GM12878 (cell line): ENCODE data around the gene MXI1. TPM values are rescaled to one million over a fixed set of nuclear protein-coding genes. Genes with fewer than 3 reads are reported as not detected.
A peak's percentile ranks its signal among the peaks of the same experiment; 100 is the strongest.

Experiments
- ATAC-seq: fragments of 200-7000 bp; cut with Tn5 transposase; 3 replicates; pipeline ENCODE4 v1.9.1; 2020; ENCODE audit warnings: mild to moderate bottlenecking, moderate library complexity
- BruUV-seq: library from RNA; stranded (reverse); fragments of 400-500 nt; replicated peaks from 2 replicates; lab custom pipeline; 2021; lab: Mats Ljungman, UMichigan
- CTCF ChIA-PET: fragments of 300-600 bp; sonication (Branson Sonifier 250); formaldehyde crosslinking; extraction: SDS; loops from one replicate; lab custom pipeline; 2021; ENCODE audit warnings: inconsistent platforms; lab: Yijun Ruan, JAX
- POLR2A ChIA-PET: fragments of 350-600 bp; formaldehyde crosslinking; extraction: SDS; loops from one replicate; lab custom pipeline; 2021; ENCODE audit warnings: inconsistent platforms; lab: Charles Lee
- RAD21 ChIA-PET: fragments of 300-600 bp; sonication (Branson Sonifier 250); formaldehyde crosslinking; loops from one replicate; lab custom pipeline; 2023; ENCODE audit warnings: antibody characterized with exemption; ENCODE audit not compliant: unreplicated experiment; lab: Charles Lee
- SMC1A ChIA-PET: fragments of 300-600 bp; sonication (Branson Sonifier 250); formaldehyde crosslinking; loops from one replicate; lab custom pipeline; 2023; ENCODE audit not compliant: unreplicated experiment, uncharacterized antibody; lab: Charles Lee
- DNase-seq: peaks from one replicate; pipeline ENCODE4 v3.0.0-alpha.2; 2011; ENCODE audit warnings: low read depth, low spot score
- FAIRE-seq: peaks from 3 replicates; lab custom pipeline; 2011; peaks lifted over from hg19 to GRCh38; lab: Jason Lieb, UNC
- H2AFZ ChIP-seq: 2 replicates; pipeline ENCODE4 v1.6.0; 2011; ENCODE audit warnings: low read depth, low read length, control low read depth; ENCODE audit not compliant: control insufficient read depth
- H3K27ac ChIP-seq: 2 replicates; pipeline ENCODE4 v1.5.1; 2011; ENCODE audit warnings: control low read depth; ENCODE audit not compliant: control insufficient read depth, insufficient read depth
- H3K27me3 ChIP-seq, 2 experiments: replicated peaks in 1 of 2; 2 replicates each; pipeline versions ENCODE4 v1.6.0 to v1.6.1; 2011; ENCODE audit warnings: low read length in 1 of 2; ENCODE audit not compliant: control insufficient read depth in 2 of 2, insufficient read depth in 2 of 2
- H3K36me3 ChIP-seq, 2 experiments: 2 replicates each; pipeline ENCODE4 v1.5.1; 2011; ENCODE audit warnings: low read length in 1 of 2; ENCODE audit not compliant: control insufficient read depth in 2 of 2, insufficient read depth in 2 of 2
- H3K4me1 ChIP-seq: 2 replicates; pipeline ENCODE4 v1.6.1; 2011; ENCODE audit warnings: mild to moderate bottlenecking, low read length, moderate library complexity, mixed read lengths; ENCODE audit not compliant: control insufficient read depth, insufficient read depth
- H3K4me2 ChIP-seq: 2 replicates; pipeline ENCODE4 v1.6.0; 2011; ENCODE audit warnings: control low read depth; ENCODE audit not compliant: control insufficient read depth, insufficient read depth
- H3K4me3 ChIP-seq: fragments of 200-600 bp; sonication (generic); 2 replicates; pipeline ENCODE4 v1.5.1; 2016
- H3K79me2 ChIP-seq: 2 replicates; pipeline ENCODE4 v1.6.0; 2011; ENCODE audit warnings: low read length; ENCODE audit not compliant: control insufficient read depth, insufficient read depth
- H3K9ac ChIP-seq: 2 replicates; pipeline ENCODE4 v1.8.0; 2011; ENCODE audit warnings: low read length, control low read depth, mixed read lengths; ENCODE audit not compliant: control insufficient read depth, insufficient read depth
- H3K9me3 ChIP-seq: replicated peaks from 3 replicates; pipeline ENCODE4 v1.5.1; 2011; ENCODE audit warnings: mild to moderate bottlenecking, low read length; ENCODE audit not compliant: control insufficient read depth, insufficient read depth
- H4K20me1 ChIP-seq: 2 replicates; pipeline ENCODE4 v1.6.0; 2011; ENCODE audit not compliant: control insufficient read depth, insufficient read depth
- ATF3 ChIP-seq: IDR thresholded peaks from 2 replicates; pipeline ENCODE4 v1.6.1; 2011; ENCODE audit warnings: low read depth, mild to moderate bottlenecking, low read length, moderate library complexity, borderline replicate concordance; ENCODE audit errors: extremely low read depth
- BHLHE40 ChIP-seq, 2 experiments: fragments of 450-650 bp in 1 of 2; IDR thresholded peaks; 2 replicates each; pipeline ENCODE4 v1.6.1; 2011 to 2017; ENCODE audit warnings: low read depth in 2 of 2, borderline replicate concordance in 1 of 2, improper control_type of control experiment in 1 of 2, low read length in 1 of 2, mild to moderate bottlenecking in 1 of 2
- CREM ChIP-seq: IDR thresholded peaks from 2 replicates; pipeline ENCODE4 v1.6.1; 2014; ENCODE audit warnings: antibody characterized with exemption, low read depth
- DPF2 ChIP-seq: fragments of 450-650 bp; IDR thresholded peaks from 2 replicates; pipeline ENCODE4 v1.6.1; 2017; ENCODE audit warnings: mild to moderate bottlenecking
- EGR1 ChIP-seq, 2 experiments: IDR thresholded peaks; 1 replicate in 1 of 2; 2 replicates in 1 of 2; pipeline ENCODE4 v1.6.1; 2011 to 2012; ENCODE audit warnings: low read depth in 2 of 2, low read length in 2 of 2, borderline replicate concordance in 1 of 2, mild to moderate bottlenecking in 1 of 2, moderate library complexity in 1 of 2
- GABPA ChIP-seq: IDR thresholded peaks from 2 replicates; pipeline ENCODE4 v1.6.1; 2014; ENCODE audit warnings: antibody characterized with exemption, low read depth, mild to moderate bottlenecking, inconsistent platforms
- MLLT1 ChIP-seq: fragments of 450-650 bp; IDR thresholded peaks from 2 replicates; pipeline ENCODE4 v1.6.1; 2016; ENCODE audit warnings: mild to moderate bottlenecking
- RAD21 ChIP-seq: IDR thresholded peaks from 2 replicates; pipeline ENCODE4 v1.6.1; 2011; ENCODE audit warnings: mild to moderate bottlenecking, low read depth, low read length, moderate library complexity; ENCODE audit not compliant: insufficient read depth
- RCOR1 ChIP-seq: conservative IDR thresholded peaks from 2 replicates; pipeline ENCODE4 v1.6.1; 2012; ENCODE audit warnings: low read depth, low read length, improper control_type of control experiment
- SP1 ChIP-seq: IDR thresholded peaks from one replicate; pipeline ENCODE4 v1.6.1; 2011; ENCODE audit warnings: low read depth, low read length
- SRF ChIP-seq, 2 experiments: IDR thresholded peaks; 2 replicates each; pipeline ENCODE4 v1.6.1; 2011; ENCODE audit warnings: low read depth in 2 of 2, low read length in 2 of 2, mild to moderate bottlenecking in 1 of 2, moderate library complexity in 1 of 2
- YBX1 ChIP-seq: fragments of 450-650 bp; IDR thresholded peaks from 2 replicates; pipeline ENCODE4 v1.6.1; 2016; ENCODE audit warnings: antibody characterized with exemption
- WGBS: methylation state at CpG from one replicate; pipeline ENCODE4 v1.1.6; 2016; ENCODE audit warnings: low lambda C conversion rate; ENCODE audit not compliant: insufficient replicate concordance, insufficient coverage; ENCODE audit errors: missing lambda C conversion rate; 5-methylcytosine and 5-hydroxymethylcytosine counted together
- in situ Hi-C: fragments of 300-500 bp; cut with MboI; formaldehyde crosslinking; loops from 9 replicates; pipeline ENCODE4 v1.14.3; 2018; ENCODE audit warnings: mixed read lengths
- intact Hi-C: fragments of 100-400 bp; cut with micrococcal nuclease; formaldehyde crosslinking; loops from one replicate; pipeline ENCODE4 v1.14.2; 2022; ENCODE audit not compliant: unreplicated experiment
- polyA plus RNA-seq, 11 experiments: library from polyadenylated mRNA; depleted of rRNA in 4 of 11; unstranded in 6 of 11; stranded (reverse) in 5 of 11; fragments of >200 nt; fragmentation: Nextera tagmentation in 4 of 11; fragmentation: Illumina TruSeq in 1 of 11; extraction: Ambion mirVana in 4 of 11; extraction: Trizol in 1 of 11; gene quantifications; 1 replicate in 1 of 11; 2 replicates in 10 of 11; pipeline versions ENCODE4 v1.2.1 to v1.2.3, GENCODE V29; 2011 to 2016; ENCODE audit warnings: inconsistent platforms in 2 of 11, missing spikeins in 2 of 11, low read depth in 1 of 11
- total RNA-seq, 4 experiments: library from RNA; depleted of rRNA in 3 of 4; stranded (reverse); fragments of >200 nt in 3 of 4; fragmentation: Illumina TruSeq in 1 of 4; extraction: Trizol in 1 of 4; gene quantifications; 2 replicates each; pipeline versions ENCODE4 v1.2.1 to v1.2.3, GENCODE V29; 2013 to 2021
- TF ChIP-seq, protein P1 (sequence below): IDR thresholded peaks from 2 replicates; pipeline ENCODE4 v1.6.1; 2012; ENCODE audit warnings: low read depth, low read length, improper control_type of control experiment
- TF ChIP-seq, protein P2 (sequence below): IDR thresholded peaks from 2 replicates; pipeline ENCODE4 v1.6.1; 2012; ENCODE audit warnings: mild to moderate bottlenecking, low read depth, low read length

Gene MXI1
- total and polyA plus RNA-seq, 10 of the 15 experiments (the other 5 are each of a cell fraction or from before 2014, with no cell fraction given), result 0.23 to 8.0 (median 0.41) TPM

DNA sequence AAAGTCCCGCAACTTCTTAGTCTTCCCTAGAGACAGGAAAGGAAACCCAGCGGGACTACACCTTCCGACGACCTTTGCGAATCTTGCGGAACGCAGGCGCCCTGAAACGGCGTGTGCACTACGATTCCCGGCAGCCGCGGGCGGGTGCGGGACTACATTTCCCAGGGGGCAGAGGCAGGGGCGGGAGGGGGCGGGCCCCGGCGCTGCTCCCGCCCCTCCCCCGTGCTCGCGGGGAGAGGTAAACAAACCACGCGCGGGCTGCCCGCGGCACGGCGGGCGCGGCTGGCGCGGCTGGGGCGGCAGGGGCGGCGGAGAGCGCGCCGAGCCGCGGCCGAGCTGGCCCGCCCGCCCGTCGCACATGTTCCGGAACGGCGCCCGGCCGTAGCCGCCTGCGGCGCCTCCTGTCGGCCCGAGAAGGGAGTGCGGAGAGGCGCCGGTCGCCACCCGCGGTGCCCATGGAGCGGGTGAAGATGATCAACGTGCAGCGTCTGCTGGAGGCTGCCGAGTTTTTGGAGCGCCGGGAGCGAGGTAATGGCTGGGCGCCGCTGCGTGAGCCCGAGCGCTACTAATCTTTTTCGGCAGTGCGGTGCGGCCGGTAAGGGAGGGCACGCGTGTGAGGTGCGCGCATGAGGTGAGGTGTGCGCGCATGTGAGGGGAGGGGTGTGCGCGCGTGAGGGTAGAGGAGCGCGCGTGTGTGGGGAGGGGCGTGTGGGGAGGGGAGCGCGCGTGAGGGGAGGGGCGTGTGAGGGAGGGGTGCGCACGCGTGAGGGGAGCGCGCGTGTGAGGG, 18.5 kb downstream of the MXI1 start:
- Histone ChIP-seq H2AFZ (peak overlapping the region; percentile 92), H3K4me2 (peak overlapping the region; percentile 90), H3K36me3 (no peaks in the 10 kb centered on the region), H3K9ac (peak overlapping the region; percentile 30), H3K27me3 (peaks cover 0 to 3% of the 10 kb centered on the region in 2 experiments; a peak in 2 of 4 replicates), H3K27ac (no peak overlapping the region), H3K79me2 (no peaks in the 10 kb centered on the region), H3K4me3 (peak overlapping the region; percentile 90), H3K9me3 (no peaks in the 10 kb centered on the region), H3K4me1 (peaks cover 3% of the 10 kb centered on the region; the same call in 1 of the 2 replicates), H4K20me1 (no peaks in the 10 kb centered on the region)
- DNase-seq, result no peak
- intact Hi-C loops, result loop anchor here (10.0 kb wide), 1 partner anchor 341 kb away; no protein-coding TSS in a partner anchor
- peak; percentile 92 for ATAC-seq
- ChIA-PET POLR2A (interaction anchor here (2.8 kb wide), 1 partner anchor 16 kb away, joined by 10 read pairs; no protein-coding TSS in a partner anchor), SMC1A (interaction anchor here (0.5 to 7.5 kb wide), 2 partner anchors 17 to 29 kb away, joined by 3 to 67 read pairs; partner anchors contain the start of gene MXI1), RAD21 (interaction anchor here (1.1 kb wide), 1 partner anchor 47 kb away, joined by 6 read pairs; no protein-coding TSS in a partner anchor), CTCF (interaction anchor here (0.6 to 1.0 kb wide), 5 partner anchors 15 to 87 kb away, joined by 3 read pairs; no protein-coding TSS in a partner anchor)
- peak; percentile 91 for FAIRE-seq
- BruUV-seq, result no TSS peak
- in situ Hi-C loops, result no loop called here
- WGBS, result 0% methylated on average over 31 of the region's 103 CpGs
- TF ChIP-seq SP1, result peak; percentile 58
- TF ChIP-seq, protein P1, sequence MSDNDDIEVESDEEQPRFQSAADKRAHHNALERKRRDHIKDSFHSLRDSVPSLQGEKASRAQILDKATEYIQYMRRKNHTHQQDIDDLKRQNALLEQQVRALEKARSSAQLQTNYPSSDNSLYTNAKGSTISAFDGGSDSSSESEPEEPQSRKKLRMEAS, result peak; percentile 73; the same call in 1 of the 2 replicates
- peak; percentile 26 to 78 for TF ChIP-seq EGR1 (IDR thresholded peaks at IDR 0.05; ENCODE audit: borderline replicate concordance in 1 of 2, low read depth in 2 of 2, low read length in 2 of 2)
- no peak for TF ChIP-seq YBX1
- TF ChIP-seq BHLHE40 (IDR thresholded peaks at IDR 0.05; ENCODE audit: borderline replicate concordance in 1 of 2, low read depth in 2 of 2, low read length in 1 of 2), result peak in 1 of 2 experiments; percentile 82; a peak in 2 of 4 replicates
- no peak for TF ChIP-seq RCOR1
- TF ChIP-seq DPF2, result peak; percentile 56
- peak; percentile 71; the same call in 1 of the 2 replicates for TF ChIP-seq ATF3
- peak; percentile 97 for TF ChIP-seq CREM
- 0 out of 2 replicates have a peak, but pooled peaks have one; percentile 51 for TF ChIP-seq GABPA
- peak; percentile 42 for TF ChIP-seq RAD21
- no peak for TF ChIP-seq MLLT1
- TF ChIP-seq, protein P2, sequence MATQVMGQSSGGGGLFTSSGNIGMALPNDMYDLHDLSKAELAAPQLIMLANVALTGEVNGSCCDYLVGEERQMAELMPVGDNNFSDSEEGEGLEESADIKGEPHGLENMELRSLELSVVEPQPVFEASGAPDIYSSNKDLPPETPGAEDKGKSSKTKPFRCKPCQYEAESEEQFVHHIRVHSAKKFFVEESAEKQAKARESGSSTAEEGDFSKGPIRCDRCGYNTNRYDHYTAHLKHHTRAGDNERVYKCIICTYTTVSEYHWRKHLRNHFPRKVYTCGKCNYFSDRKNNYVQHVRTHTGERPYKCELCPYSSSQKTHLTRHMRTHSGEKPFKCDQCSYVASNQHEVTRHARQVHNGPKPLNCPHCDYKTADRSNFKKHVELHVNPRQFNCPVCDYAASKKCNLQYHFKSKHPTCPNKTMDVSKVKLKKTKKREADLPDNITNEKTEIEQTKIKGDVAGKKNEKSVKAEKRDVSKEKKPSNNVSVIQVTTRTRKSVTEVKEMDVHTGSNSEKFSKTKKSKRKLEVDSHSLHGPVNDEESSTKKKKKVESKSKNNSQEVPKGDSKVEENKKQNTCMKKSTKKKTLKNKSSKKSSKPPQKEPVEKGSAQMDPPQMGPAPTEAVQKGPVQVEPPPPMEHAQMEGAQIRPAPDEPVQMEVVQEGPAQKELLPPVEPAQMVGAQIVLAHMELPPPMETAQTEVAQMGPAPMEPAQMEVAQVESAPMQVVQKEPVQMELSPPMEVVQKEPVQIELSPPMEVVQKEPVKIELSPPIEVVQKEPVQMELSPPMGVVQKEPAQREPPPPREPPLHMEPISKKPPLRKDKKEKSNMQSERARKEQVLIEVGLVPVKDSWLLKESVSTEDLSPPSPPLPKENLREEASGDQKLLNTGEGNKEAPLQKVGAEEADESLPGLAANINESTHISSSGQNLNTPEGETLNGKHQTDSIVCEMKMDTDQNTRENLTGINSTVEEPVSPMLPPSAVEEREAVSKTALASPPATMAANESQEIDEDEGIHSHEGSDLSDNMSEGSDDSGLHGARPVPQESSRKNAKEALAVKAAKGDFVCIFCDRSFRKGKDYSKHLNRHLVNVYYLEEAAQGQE, result no peak
- peak in 1 of 2 experiments; percentile 70; a peak in 1 of 4 replicates for TF ChIP-seq SRF (IDR thresholded peaks at IDR 0.05; ENCODE audit: low read depth in 2 of 2, low read length in 2 of 2)
